C4-2B (cell line): Measurements from ENCODE around the gene CMBL.

Source experiments
- CTCF ChIP-seq: fragments of 450-650 bp; conservative IDR thresholded peaks from 2 replicates; pipeline ENCODE4 v1.5.1; 2017; ENCODE audit warnings: mild to moderate bottlenecking
- ZFX ChIP-seq: fragments of 450-650 bp; IDR thresholded peaks from 2 replicates; pipeline ENCODE4 v1.6.1; 2017

- TF ChIP-seq CTCF (no peak), ZFX (no peak)
Measured at GRCh38 chr5:10343486-10343885, 35.8 kb upstream of the CMBL start.
